Stimulated activated CD4-positive, alpha-beta T cell treated with anti-CD3 and anti-CD28 coated beads, Interleukin-12 subunit alpha, Interleukin-12 subunit beta, amount 100 ng/mL, for 24 hours (primary cell): ENCODE measurements around the gene RBMX.

Experiments
- DNase-seq, 2 experiments: peaks; one replicate each; pipeline ENCODE4 v3.0.0-alpha.2; 2020; ENCODE audit warnings: low read depth in 2 of 2

RBMX gene

DNA sequence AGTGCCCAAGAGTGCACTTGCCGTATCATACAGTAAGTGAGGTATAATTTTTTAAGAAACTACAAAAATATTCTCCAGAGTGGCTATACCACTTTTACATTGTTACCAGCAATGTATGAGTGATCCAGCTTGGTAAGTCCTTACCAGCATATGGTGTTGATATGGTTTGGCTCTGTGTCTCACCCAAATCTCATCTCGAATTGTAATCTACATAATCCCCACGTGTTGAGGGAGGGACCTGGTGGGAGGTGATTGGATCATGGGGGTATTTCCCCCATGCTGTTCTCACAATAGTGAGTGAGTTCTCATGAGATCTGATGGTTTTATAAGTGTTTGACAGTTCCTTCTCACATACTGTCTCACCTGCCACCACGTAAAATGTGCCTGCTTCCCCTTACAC is 44.8 kb downstream of the RBMX start:
- DNase-seq: no peak

DNA sequence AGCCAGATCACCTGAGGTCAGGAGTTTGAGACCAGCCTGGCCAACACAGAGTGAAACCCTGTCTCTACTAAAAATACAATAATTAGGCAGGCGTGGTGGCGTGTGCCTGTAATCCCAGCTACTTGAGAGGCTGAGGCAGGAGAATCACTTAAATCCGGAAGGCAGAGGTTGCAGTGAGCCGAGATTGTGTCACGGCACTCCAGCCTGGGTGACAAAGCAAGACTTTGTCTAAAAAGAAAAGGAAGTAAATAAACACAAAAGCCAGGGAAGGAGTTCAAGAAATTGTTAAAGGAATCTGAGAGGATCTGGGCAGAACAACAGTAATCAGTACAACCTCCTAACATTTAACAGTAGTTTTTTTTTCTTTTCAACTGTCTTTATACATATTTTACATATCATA is 51.1 kb downstream of the RBMX start:
- DNase-seq: no peak

DNA sequence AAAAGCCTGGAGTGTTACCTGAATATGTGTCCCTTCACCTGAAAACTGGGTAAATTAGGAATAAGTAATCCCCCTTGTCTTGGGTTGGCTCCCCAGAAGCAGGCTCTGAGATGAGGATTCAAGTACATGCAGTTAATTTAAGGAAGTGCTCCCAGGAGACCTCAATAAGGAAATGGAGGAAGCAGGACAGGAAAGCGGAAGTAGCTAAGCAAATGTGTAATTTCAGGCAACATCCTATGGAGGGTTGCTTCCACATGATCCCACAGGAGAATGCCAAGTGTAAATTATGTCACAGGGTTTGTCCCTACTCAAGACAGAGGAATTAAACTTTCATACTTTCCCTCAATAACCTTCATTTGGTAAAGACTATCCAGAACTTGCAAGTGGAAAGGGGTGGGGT is 51.7 kb downstream of the RBMX start:
- DNase-seq: no peak

DNA sequence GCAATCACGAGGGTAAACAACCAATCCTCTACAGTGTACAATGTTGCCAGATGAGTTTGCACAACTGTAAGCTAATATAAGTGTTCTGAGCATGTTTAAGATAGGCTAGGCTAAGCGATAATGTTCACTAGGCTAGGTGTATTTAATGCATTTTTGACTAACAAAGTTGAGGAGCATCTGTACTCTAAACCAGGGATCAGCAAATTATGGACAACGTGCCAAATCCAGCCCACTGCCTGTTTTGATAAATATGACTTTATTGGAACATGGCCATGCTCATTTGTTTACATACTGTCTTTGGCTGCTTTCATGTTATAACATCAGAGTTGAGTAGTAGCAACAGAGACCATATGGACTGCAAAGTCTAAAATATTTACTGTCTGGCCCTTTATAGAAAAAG is 53.5 kb downstream of the RBMX start:
- no peak for DNase-seq

DNA sequence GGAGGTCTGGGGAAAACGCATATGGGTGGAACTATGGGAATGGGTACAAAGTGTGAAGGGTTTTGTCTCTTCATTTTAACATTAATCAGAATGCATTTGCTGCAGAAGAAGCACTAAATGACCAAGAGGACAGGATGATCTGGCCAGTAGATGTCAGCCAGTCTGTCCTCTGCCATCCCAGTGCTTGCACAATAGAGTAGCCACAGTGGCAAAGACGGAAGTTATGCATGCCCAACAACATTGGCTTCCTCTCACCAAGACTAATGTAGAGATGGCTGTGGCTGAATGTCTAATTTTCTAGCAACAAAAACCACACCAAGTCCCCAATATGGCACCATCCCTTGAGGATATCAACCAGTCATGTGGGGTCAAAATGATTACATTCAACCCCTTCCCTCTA is 54.8 kb downstream of the RBMX start:
- DNase-seq: no peak
